TTC549 (cell line): Measurements from ENCODE around the gene MRPS2.

Source experiments
- FAIRE-seq: peaks from 2 replicates; lab custom pipeline; 2012; peaks lifted over from hg19 to GRCh38; lab: Jason Lieb, UNC

Gene MRPS2

GRCh38 chr9:135480940-135481310 lies 19.6 kb upstream of the MRPS2 start:
- FAIRE-seq: no peak

GRCh38 chr9:135482015-135482754 lies 18.3 kb upstream of the MRPS2 start:
- no peak for FAIRE-seq

- FAIRE-seq: no peak
These were observed 15.8 kb upstream of the MRPS2 start for GRCh38 chr9:135484460-135485277.

GRCh38 chr9:135485385-135485784 lies 15.1 kb upstream of the MRPS2 start:
- no peak for FAIRE-seq

GRCh38 chr9:135485832-135486231 lies 14.7 kb upstream of the MRPS2 start:
- no peak for FAIRE-seq

- FAIRE-seq: no peak
These were observed 14.0 kb upstream of the MRPS2 start for GRCh38 chr9:135486267-135487065.

GRCh38 chr9:135487281-135488012 lies 13.0 kb upstream of the MRPS2 start:
- no peak for FAIRE-seq

- FAIRE-seq: no peak
These were observed 12.5 kb upstream of the MRPS2 start for GRCh38 chr9:135488013-135488330.

- FAIRE-seq: no peak
These were observed 12.0 kb upstream of the MRPS2 start for GRCh38 chr9:135488527-135488926.

- no peak for FAIRE-seq
These were observed 11.1 kb upstream of the MRPS2 start for GRCh38 chr9:135489188-135489906.

- no peak for FAIRE-seq
These were observed 10.2 kb upstream of the MRPS2 start for GRCh38 chr9:135490166-135490870.

GRCh38 chr9:135490980-135491464 lies 9.5 kb upstream of the MRPS2 start:
- FAIRE-seq: no peak

GRCh38 chr9:135491764-135492163 lies 8.7 kb upstream of the MRPS2 start:
- FAIRE-seq: no peak

- no peak for FAIRE-seq
These were observed 7.4 kb upstream of the MRPS2 start for GRCh38 chr9:135492886-135493669.

- FAIRE-seq: no peak
These were observed 5.5 kb upstream of the MRPS2 start for GRCh38 chr9:135494791-135495559.

- no peak for FAIRE-seq
These were observed 1.9 kb upstream of the MRPS2 start for GRCh38 chr9:135498381-135499126.

GRCh38 chr9:135499326-135500070 lies 984 bp upstream of the MRPS2 start:
- FAIRE-seq: no peak

- no peak for FAIRE-seq
These were observed 384 bp upstream of the MRPS2 start for GRCh38 chr9:135500071-135500524.
